C4-2B (cell line): ENCODE data around the gene EXOC6B.

Experiments
- CTCF ChIP-seq: fragments of 450-650 bp; conservative IDR thresholded peaks from 2 replicates; pipeline ENCODE4 v1.5.1; 2017; ENCODE audit warnings: mild to moderate bottlenecking
- ZFX ChIP-seq: fragments of 450-650 bp; IDR thresholded peaks from 2 replicates; pipeline ENCODE4 v1.6.1; 2017

DNA sequence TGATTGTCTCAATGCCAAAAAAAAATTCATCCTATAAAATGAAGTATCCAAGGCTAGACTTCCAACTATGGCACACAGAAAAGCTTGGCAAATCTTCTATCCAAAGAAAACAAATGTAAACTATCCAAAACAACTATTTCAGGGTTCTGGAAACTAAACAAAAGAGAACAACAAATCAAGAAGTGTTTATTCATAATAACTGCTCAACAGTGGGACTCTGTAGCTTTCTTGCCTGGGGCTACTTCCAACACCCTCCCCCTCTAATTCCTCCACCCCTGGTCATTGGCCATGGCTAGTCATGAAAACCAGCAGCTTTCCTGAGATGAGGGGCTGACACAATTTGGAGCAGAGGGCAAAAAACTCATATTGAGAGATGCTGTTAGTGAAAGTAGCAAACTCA, 107.0 kb downstream of the EXOC6B start:
- no peak for TF ChIP-seq CTCF
- TF ChIP-seq ZFX: no peak
